ENCODE measurements around the gene MIAT.
"Not testable (repeated sequence)": the region's sequence is repeated elsewhere in the genome, so short reads cannot be mapped to it uniquely, and the experiment has no call there.

The MIAT gene

DNA sequence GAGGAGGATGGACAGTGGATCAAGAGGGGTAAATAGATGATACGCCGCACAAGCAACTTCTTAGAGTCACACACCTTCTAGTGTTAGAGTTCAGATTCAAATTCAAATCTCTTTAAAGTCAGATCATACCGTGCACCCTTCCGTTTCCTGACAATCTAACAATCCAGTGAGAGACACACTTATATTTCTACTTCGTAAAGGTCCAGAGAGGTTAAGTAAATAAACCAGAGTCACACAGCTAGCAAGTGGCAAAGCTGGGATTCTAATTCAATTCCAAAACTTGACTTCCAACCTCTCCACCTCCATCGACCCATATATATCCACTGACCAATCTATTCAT lies 34.0 kb downstream of the MIAT start:
- in situ Hi-C loops (cut with MboI; ENCODE audit: low sequenced_read_pairs) = no loop called here

- in situ Hi-C loops (cut with MboI; ENCODE audit: low sequenced_read_pairs) = no loop called here
Observed at GRCh38 chr22:26692215-26692614, 34.8 kb downstream of the MIAT start.

DNA sequence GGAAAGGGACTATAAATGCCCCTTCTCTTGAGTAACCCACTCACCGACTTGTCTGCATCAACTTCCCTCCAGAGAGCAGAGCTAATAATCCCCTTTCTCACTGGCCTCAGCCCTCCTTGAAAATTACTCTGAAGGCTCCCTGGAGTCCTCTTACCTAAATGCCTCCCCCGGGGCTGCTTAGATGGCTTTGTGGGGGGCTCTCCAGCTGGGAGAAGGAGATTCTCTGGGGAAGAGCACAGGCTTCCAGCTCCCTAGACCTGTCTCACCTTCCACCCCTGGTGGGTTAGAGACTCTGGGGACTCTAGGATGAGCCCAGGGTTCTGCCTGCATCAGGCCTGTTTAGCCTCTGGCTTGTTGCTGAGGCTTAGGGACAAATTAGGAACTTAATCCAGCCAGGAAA lies 39.8 kb downstream of the MIAT start:
- in situ Hi-C loops (cut with MboI; ENCODE audit: low sequenced_read_pairs) = no loop called here

- in situ Hi-C loops (cut with MboI; ENCODE audit: low sequenced_read_pairs) = no loop called here
Observed at GRCh38 chr22:26700462-26700861, 43.1 kb downstream of the MIAT start.

DNA sequence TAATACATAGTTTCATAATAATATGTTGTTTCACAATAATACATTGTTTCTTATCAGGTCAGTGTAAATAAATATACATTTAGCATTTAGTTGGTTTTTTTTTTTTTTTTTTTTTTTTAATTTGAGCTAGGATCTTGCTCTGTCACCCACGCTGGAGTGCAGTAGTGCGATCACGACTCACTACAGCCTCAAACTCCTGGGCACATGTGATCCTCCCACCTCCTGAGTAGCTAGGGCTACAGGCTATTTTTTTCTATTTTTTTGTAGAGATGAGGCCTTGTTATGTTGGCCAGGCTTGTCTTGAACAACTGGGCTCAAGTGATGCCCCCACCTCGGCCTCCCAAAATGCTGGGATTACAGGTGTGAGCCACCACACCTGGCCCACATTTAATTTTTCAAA lies 43.5 kb downstream of the MIAT start:
- in situ Hi-C loops (cut with MboI; ENCODE audit: low sequenced_read_pairs) = no loop called here

DNA sequence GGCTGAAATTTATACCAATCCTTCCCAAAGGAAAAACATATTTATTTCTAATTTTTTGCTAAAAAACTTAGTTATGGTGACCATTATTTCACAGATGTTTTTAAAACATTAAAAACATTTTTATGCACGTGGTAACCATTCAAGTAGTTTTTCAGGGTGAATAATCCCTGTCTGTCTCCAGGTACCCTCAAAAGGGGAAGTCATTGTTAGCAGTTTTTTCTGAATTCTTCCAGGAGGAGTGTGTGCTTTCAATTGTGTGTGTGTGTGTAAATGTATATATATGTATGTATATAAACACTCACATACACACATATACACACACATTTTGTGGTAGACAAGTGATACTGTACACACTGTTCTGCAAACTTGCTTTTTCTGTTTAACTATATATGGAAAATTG lies 43.9 kb downstream of the MIAT start:
- in situ Hi-C loops (cut with MboI; ENCODE audit: low sequenced_read_pairs) = no loop called here

DNA sequence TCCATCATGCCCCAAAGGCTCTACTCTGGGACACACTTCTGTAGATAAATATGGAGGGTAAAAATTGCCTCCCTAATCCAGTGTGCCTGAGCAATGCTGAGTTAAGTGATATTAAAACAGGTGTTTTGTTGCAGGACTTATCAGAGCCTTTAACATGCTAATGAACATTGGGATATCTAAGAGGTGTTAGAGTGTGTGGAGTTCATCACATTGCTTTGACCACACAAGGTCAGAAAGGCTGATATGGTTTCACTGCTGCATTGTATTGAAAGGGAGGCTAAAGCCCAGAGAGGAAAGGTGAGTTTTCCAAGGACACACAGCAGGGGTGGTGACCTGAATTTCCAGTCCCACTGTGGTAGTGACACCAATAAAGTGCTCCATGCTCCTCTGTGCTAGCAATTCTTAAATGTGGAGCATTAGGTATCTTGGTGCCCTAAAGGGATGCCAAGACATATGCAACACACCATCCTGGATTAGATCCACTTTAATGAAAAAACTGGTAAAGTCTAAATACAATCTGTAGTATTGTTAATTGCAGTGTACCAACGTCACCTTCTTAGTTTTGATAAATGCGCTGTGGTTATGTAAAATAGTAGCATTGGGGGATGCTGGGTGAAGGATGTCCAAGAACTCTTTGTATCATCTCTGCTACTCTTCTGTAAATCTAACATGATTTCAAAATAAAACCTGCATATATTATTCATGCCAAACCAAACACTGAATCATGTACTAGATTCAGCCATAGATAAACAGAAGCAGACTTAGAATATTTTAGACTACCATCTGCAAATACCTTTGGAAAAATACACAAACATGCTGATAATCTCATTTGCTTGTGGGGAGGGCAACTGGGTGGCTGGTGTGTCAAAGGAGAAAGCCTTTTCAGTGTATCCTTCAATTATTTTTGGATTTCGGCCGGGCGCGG lies 45.8 kb downstream of the MIAT start:
- in situ Hi-C loops (cut with MboI; ENCODE audit: low sequenced_read_pairs) = no loop called here

GRCh38 chr22:26705379-26705778 lies 48.0 kb downstream of the MIAT start:
- in situ Hi-C loops (cut with MboI; ENCODE audit: low sequenced_read_pairs) = not testable (repeated sequence)

DNA sequence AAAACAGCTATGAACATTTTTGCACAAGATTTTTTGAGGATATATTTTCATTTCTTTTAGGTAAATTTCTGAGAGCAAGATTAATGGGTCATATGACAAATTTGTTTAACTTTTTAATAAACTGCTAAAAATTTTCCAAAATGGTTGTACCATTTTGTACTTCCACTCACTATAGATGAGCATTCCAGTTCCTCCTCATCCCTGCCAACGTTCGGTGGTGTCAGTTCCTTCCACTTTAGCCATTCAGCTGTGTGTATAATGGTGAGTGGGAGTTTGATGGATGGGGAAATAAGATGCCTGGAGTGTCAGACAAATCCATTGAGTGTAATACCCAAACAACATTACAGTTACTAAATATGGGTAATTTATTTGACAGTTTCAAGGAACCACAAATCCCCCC lies 49.7 kb downstream of the MIAT start:
- in situ Hi-C loops (cut with MboI; ENCODE audit: low sequenced_read_pairs) = no loop called here

GRCh38 chr22:26707581-26707980 lies 50.2 kb downstream of the MIAT start:
- in situ Hi-C loops (cut with MboI; ENCODE audit: low sequenced_read_pairs) = no loop called here

- in situ Hi-C loops (cut with MboI; ENCODE audit: low sequenced_read_pairs) = no loop called here
Observed at GRCh38 chr22:26708256-26709009, 51.0 kb downstream of the MIAT start.

DNA sequence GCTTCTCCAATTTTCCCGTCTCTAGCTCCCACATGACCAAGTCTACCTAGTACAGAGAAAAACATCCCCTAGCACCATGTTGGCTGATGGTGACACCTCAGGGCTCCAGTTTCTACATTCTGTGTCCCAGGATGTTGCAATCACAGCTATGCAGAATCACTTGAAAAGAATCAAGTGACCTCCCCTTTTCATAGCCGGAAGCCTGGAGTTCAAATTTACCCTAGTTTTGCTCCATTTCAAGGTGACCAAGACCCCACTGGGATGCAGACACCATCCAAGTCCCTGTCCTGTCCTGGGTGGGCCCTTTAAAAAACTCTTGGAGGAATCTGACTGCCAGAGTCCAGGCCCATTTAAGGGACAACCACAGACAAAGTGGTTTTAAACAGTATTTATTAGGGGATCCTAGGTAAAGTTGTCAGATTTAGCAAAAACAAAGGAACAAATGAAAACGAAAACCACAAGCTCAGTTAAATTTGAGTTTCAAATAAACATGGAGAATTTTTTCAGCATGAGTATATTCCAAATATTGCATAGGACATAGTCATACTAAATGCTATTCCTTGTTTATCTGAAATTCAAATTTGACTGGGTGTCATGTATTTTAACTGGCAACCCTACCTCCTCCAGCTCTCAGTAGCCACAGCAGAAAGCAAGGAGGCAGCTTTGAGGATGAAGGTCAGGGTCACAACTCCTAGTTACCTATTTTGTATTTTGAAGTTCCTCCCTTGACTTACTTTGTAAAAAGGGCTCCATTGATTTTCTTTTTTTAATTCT lies 52.4 kb downstream of the MIAT start:
- in situ Hi-C loops (cut with MboI; ENCODE audit: low sequenced_read_pairs) = no loop called here

DNA sequence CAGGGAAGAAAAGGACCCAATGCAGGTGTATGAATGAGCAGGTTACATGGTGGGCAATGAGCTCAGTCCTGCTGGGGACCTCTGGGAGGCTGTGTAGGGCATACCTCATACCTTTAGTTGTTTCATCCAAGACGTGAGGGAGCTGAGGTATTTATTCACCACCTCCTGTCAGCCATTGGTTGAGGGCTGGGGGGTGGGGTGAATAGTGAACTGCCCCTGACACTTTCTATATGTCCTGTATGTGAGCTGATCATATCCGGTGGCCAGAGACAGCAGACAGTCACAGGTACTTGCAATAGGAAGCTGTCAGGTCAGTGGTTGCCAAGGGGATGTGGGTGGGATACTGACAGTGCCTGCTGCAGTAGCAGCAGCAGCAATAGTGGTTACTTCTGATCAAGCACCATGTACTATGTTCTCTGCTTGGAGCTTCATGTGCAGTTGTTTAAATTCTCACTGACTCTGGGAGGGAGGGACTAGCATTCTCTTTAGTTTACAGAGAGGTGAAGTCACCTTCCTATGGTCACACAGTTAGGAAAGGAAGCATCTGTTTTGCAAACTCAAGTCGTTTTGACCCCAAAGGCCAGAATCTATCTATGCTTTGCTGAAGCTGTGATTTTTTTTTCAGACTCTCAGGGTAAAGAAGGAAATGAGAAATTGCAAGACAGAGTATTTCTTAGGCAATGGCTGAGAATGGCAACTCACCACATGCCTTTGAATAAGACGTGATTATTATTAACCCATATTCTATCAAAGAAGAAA lies 54.0 kb downstream of the MIAT start:
- in situ Hi-C loops (cut with MboI; ENCODE audit: low sequenced_read_pairs) = no loop called here

DNA sequence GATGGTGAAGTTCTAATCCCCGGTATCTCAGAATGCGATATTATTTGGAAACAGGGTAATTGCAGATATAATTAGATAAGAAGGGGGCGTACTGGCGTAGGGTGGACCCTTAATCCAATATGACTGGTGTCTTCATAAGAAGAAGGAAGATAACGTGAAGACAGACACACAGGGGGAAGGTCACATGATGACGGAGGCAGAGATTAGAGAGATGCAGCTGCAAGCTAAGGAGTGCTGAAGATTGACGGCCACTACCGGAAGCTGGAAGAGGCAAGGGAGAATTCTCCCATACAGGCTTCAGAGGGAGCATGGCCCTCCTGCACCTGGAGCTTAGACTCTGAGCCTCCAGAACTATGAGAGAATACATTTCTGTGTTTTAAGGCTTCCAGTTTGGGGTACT lies 54.8 kb downstream of the MIAT start:
- in situ Hi-C loops (cut with MboI; ENCODE audit: low sequenced_read_pairs) = no loop called here

DNA sequence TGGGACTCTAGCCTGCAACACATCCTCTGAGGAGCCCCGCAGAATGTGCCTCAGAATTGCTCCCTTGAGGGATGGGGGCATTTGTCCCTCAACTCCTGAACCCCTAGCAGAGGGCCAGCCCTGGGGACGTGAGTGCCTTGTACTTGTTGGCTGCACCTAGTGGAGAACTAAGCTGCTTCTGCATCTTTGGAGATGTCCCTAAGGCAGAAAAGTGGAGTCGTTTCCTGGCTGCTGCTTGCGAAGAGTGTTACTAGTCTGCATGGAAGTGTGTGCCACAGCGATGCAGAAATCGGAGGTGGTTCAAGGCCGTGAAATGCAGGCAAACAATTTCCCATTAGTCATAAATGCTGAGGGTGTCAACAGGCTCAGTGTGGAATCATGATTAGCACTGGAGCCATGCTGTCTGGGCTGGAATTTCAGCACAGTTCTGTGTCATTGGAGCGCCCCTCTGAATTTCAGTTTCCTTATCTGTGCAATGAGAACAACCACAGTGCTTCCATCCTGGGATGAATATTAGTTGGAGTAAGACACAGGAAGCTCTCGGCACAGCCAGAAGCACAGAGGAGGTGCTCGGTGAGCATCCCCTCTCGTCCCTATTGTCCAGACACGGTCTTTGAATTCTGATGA lies 56.5 kb downstream of the MIAT start:
- in situ Hi-C loops (cut with MboI; ENCODE audit: low sequenced_read_pairs) = no loop called here

DNA sequence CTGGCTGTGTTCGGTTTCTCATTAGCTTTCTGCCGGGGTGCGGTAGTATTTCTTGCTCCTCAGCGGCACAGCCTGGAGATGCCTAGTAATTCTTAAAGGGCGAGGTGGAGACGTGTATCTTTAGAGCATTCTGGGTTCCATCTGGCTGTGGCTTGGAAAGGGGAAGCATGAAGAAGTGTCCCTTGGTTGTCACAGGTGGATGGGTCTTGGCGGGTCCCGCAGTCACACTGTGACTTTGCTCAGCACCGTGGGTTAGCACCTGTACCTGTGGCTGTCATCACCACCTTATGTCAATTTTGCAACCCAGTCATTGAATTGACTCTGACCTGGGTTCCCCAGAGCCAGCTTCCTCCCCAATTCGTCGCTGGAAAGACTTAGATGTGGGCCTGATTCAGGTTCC lies 57.6 kb downstream of the MIAT start:
- in situ Hi-C loops (cut with MboI; ENCODE audit: low sequenced_read_pairs) = no loop called here

DNA sequence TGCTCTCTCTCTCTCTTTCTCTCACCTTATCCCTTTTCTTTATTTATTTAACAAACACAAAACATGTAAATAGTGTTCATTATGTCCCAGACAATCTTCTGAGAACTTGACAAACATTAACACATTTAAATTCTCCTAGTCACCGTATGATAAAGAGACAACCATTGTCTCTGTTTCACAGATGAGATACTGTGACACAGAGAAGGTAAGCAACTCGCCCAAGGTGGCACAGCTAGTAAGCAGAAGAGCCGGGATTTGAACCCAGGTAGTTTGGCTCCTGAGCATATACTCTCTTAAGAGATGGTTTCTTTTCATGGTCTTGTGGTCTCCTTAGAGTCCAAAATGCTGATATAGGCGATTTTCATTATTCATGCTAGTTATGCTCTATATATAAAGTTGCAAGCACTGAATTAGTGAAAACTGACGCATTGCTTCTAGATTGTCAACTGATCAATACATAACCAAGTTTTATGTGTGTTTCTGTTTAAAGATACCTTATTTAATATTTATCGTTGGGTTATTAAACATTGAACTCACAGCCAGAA lies 58.1 kb downstream of the MIAT start:
- in situ Hi-C loops (cut with MboI; ENCODE audit: low sequenced_read_pairs) = no loop called here

DNA sequence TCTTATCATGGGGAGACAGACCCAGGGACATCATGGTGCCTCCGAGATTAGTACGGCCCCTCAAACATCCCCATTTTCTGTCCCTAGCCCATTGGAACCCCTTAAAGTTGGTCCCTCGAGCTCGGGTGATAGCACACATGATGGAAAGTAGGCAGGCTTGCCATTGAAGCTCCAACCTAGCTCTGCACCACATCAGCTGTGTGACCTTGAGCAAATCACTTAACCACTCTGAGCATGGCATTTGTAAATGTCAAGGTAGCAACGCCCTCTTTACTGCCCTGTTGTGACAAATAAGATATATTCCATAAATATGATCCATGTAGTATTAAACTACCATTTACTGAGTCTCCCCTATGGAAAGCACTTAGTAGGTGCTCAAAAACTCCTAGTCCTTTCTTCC lies 61.1 kb downstream of the MIAT start:
- in situ Hi-C loops (cut with MboI; ENCODE audit: low sequenced_read_pairs) = no loop called here

GRCh38 chr22:26718905-26719304 lies 61.5 kb downstream of the MIAT start:
- in situ Hi-C loops (cut with MboI; ENCODE audit: low sequenced_read_pairs) = no loop called here

DNA sequence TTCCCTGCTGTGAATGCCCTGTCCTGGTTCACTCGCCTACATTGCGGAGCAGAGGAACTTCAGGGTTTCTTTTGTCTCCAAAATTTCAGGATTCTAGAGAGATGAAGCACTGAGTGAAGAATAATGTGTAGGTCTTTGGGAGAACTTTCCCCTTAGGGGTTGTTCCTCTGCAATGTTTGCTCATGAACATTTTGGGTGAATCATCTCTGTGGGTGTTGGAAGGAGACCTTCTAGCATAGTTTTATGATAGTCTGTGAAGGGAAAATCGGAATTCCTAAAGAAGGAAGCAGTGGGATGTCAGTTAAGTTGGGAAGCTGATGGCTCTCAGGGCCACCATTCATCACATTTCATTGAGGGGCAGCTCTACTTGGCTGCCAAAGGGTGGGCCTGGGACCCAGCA lies 64.8 kb downstream of the MIAT start:
- in situ Hi-C loops (cut with MboI; ENCODE audit: low sequenced_read_pairs) = no loop called here
